IMR-90 (cell line): ENCODE data around the gene RUNDC1. TPM values are rescaled to one million over a fixed set of nuclear protein-coding genes. Genes with fewer than 3 reads are reported as not detected.

Source experiments
- ATAC-seq: fragments of 200-7000 bp; cut with Tn5 transposase; 2 replicates; pipeline ENCODE4 v1.9.1; 2020; ENCODE audit warnings: low read depth, mild to moderate bottlenecking, moderate library complexity
- BruUV-seq: library from RNA; stranded (reverse); fragments of 400-500 nt; replicated peaks from 2 replicates; lab custom pipeline; 2021; lab: Mats Ljungman, UMichigan
- CTCF ChIA-PET: fragments of 300-600 bp; formaldehyde crosslinking; extraction: SDS; loops from one replicate; lab custom pipeline; 2021; ENCODE audit warnings: antibody characterized with exemption; lab: Yijun Ruan, JAX
- POLR2A ChIA-PET: fragments of 300-600 bp; sonication (Branson Sonifier 250); formaldehyde crosslinking; loops from one replicate; lab custom pipeline; 2022; ENCODE audit warnings: antibody characterized with exemption; ENCODE audit not compliant: unreplicated experiment; lab: Charles Lee
- DNase-seq: peaks from one replicate; pipeline ENCODE4 v3.0.0; 2013
- H2AFZ ChIP-seq: replicated peaks from 2 replicates; pipeline ENCODE3; 2013; ENCODE audit warnings: low read length, mild to moderate bottlenecking; ENCODE audit not compliant: poor library complexity
- H2AK5ac ChIP-seq: 2 replicates; pipeline ENCODE4 v1.6.1; 2013; ENCODE audit warnings: low read depth, low read length, inconsistent platforms
- H2AK9ac ChIP-seq: replicated peaks from 2 replicates; pipeline ENCODE3; 2013; ENCODE audit warnings: mild to moderate bottlenecking, low read depth, low read length, moderate library complexity; ENCODE audit not compliant: poor library complexity
- H2BK120ac ChIP-seq: 2 replicates; pipeline ENCODE4 v1.6.1; 2013; ENCODE audit warnings: low read depth, low read length, inconsistent platforms
- H2BK15ac ChIP-seq: 3 replicates; pipeline ENCODE4 v1.6.1; 2013; ENCODE audit warnings: low read depth, low read length, inconsistent platforms
- H2BK20ac ChIP-seq: 2 replicates; pipeline ENCODE4 v1.6.1; 2013; ENCODE audit warnings: low read depth, mild to moderate bottlenecking, inconsistent platforms, low read length, moderate library complexity
- H2BK5ac ChIP-seq: 2 replicates; pipeline ENCODE4 v1.6.1; 2013; ENCODE audit warnings: mild to moderate bottlenecking, low read depth, low read length, inconsistent platforms; ENCODE audit not compliant: poor library complexity, severe bottlenecking
- H3K14ac ChIP-seq: replicated peaks from 2 replicates; pipeline ENCODE4 v1.6.1; 2013; ENCODE audit warnings: low read depth, low read length, inconsistent platforms
- H3K18ac ChIP-seq: 2 replicates; pipeline ENCODE4 v1.6.1; 2013; ENCODE audit warnings: low read depth, low read length, control low read depth
- H3K23ac ChIP-seq: 2 replicates; pipeline ENCODE4 v1.6.1; 2013; ENCODE audit warnings: low read depth, low read length, inconsistent platforms
- H3K27ac ChIP-seq: 2 replicates; pipeline ENCODE4 v1.5.1; 2013; ENCODE audit warnings: mild to moderate bottlenecking, control low read depth, low read length; ENCODE audit not compliant: insufficient read depth
- H3K27me3 ChIP-seq: 2 replicates; pipeline ENCODE4 v1.6.1; 2013; ENCODE audit warnings: low read length; ENCODE audit not compliant: control insufficient read depth, insufficient read depth
- H3K36me3 ChIP-seq: 2 replicates; pipeline ENCODE4 v1.6.1; 2013; ENCODE audit warnings: low read length, mixed read lengths; ENCODE audit not compliant: control insufficient read depth, insufficient read depth
- H3K4ac ChIP-seq: 2 replicates; pipeline ENCODE4 v1.6.1; 2013; ENCODE audit warnings: low read depth, low read length, inconsistent platforms
- H3K4me1 ChIP-seq: 2 replicates; pipeline ENCODE4 v1.6.1; 2013; ENCODE audit warnings: low read length, mixed read lengths; ENCODE audit not compliant: control insufficient read depth, insufficient read depth
- H3K4me2 ChIP-seq: 2 replicates; pipeline ENCODE4 v1.6.1; 2013; ENCODE audit warnings: low read depth, mild to moderate bottlenecking, control low read depth, low read length, moderate library complexity
- H3K4me3 ChIP-seq: 2 replicates; pipeline ENCODE4 v1.5.1; 2013; ENCODE audit warnings: low read depth, mild to moderate bottlenecking, control low read depth, low read length, moderate library complexity; ENCODE audit not compliant: insufficient read depth
- H3K56ac ChIP-seq: 2 replicates; pipeline ENCODE4 v1.6.1; 2013; ENCODE audit warnings: low read length, inconsistent platforms; ENCODE audit not compliant: insufficient read depth; ENCODE audit errors: extremely low read depth
- H3K79me1 ChIP-seq, 2 experiments: 2 replicates each; pipeline ENCODE4 v1.6.1; 2013; ENCODE audit warnings: low read length in 2 of 2, inconsistent platforms in 1 of 2, low read depth in 1 of 2
- H3K9ac ChIP-seq: 2 replicates; pipeline ENCODE4 v1.6.1; 2013; ENCODE audit warnings: low read depth, low read length, control low read depth
- H3K9me1 ChIP-seq: 2 replicates; pipeline ENCODE4 v1.6.1; 2013; ENCODE audit warnings: low read length, inconsistent platforms; ENCODE audit not compliant: insufficient read depth
- H3K9me3 ChIP-seq: 2 replicates; pipeline ENCODE4 v1.6.1; 2013; ENCODE audit warnings: low read length; ENCODE audit not compliant: control insufficient read depth, insufficient read depth
- H4K20me1 ChIP-seq: 2 replicates; pipeline ENCODE4 v1.6.1; 2013; ENCODE audit warnings: low read length, inconsistent platforms; ENCODE audit not compliant: insufficient read depth
- H4K5ac ChIP-seq: 2 replicates; pipeline ENCODE4 v1.6.1; 2013; ENCODE audit warnings: mild to moderate bottlenecking, low read depth, low read length, control low read depth
- H4K8ac ChIP-seq, 2 experiments: 2 replicates each; pipeline ENCODE4 v1.6.1; 2013; ENCODE audit warnings: low read depth in 2 of 2, low read length in 2 of 2, control low read depth in 1 of 2, inconsistent platforms in 1 of 2
- H4K91ac ChIP-seq: 2 replicates; pipeline ENCODE4 v1.6.1; 2013; ENCODE audit warnings: low read depth, low read length, inconsistent platforms; ENCODE audit not compliant: insufficient read depth
- BHLHE40 ChIP-seq: fragments of 150-350 bp; IDR thresholded peaks from 2 replicates; pipeline ENCODE4 v1.6.1; 2016; ENCODE audit warnings: mild to moderate bottlenecking, low read depth, low read length
- CEBPB ChIP-seq: IDR thresholded peaks from 2 replicates; pipeline ENCODE4 v1.6.1; 2012; ENCODE audit warnings: low read depth, low read length, improper control_type of control experiment
- CHD1 ChIP-seq: IDR thresholded peaks from 2 replicates; pipeline ENCODE4 v1.6.1; 2012; ENCODE audit warnings: low read depth, low read length, improper control_type of control experiment
- ELK1 ChIP-seq: fragments of 150-350 bp; IDR thresholded peaks from 2 replicates; pipeline ENCODE4 v1.6.1; 2016; ENCODE audit warnings: low read depth, mild to moderate bottlenecking, low read length, moderate library complexity, borderline replicate concordance
- FOS ChIP-seq: fragments of 150-350 bp; IDR thresholded peaks from 2 replicates; pipeline ENCODE4 v1.6.1; 2016; ENCODE audit warnings: low read depth, low read length
- MAFK ChIP-seq: IDR thresholded peaks from 2 replicates; pipeline ENCODE4 v1.6.1; 2012; ENCODE audit warnings: low read depth, low read length, improper control_type of control experiment
- MAZ ChIP-seq: IDR thresholded peaks from 2 replicates; pipeline ENCODE4 v1.6.1; 2012; ENCODE audit warnings: low read depth, mild to moderate bottlenecking, low read length, improper control_type of control experiment, moderate library complexity, borderline replicate concordance
- MXI1 ChIP-seq: IDR thresholded peaks from 2 replicates; pipeline ENCODE4 v1.6.1; 2012; ENCODE audit warnings: low read depth, mild to moderate bottlenecking, low read length, moderate library complexity, borderline replicate concordance
- NFE2L2 ChIP-seq: fragments of 150-350 bp; IDR thresholded peaks from 2 replicates; pipeline ENCODE4 v1.6.1; 2016; ENCODE audit warnings: low read depth, mild to moderate bottlenecking, low read length
- POLR2A ChIP-seq: IDR thresholded peaks from 2 replicates; pipeline ENCODE4 v1.6.1; 2012; ENCODE audit warnings: mild to moderate bottlenecking, low read depth, low read length
- RFX5 ChIP-seq: IDR thresholded peaks from 2 replicates; pipeline ENCODE4 v1.8.0; 2012; ENCODE audit warnings: low read depth, mild to moderate bottlenecking, low read length, moderate library complexity
- SMC3 ChIP-seq: fragments of 150-350 bp; IDR thresholded peaks from 2 replicates; pipeline ENCODE4 v1.6.1; 2016; ENCODE audit warnings: low read depth, mild to moderate bottlenecking, antibody characterized with exemption, low read length, moderate library complexity
- WGBS, 2 experiments: methylation state at CpG; one replicate each; pipeline versions ENCODE4 v1.1.5 to v1.1.7; 2013; ENCODE audit warnings: missing lambda C conversion rate in 2 of 2; ENCODE audit not compliant: insufficient read length in 1 of 2; ENCODE audit errors: extremely low coverage in 2 of 2; 5-methylcytosine and 5-hydroxymethylcytosine counted together
- dilution Hi-C: fragments of 300-500 bp; cut with HindIII; formaldehyde crosslinking; loops from one replicate; pipeline ENCODE4 v1.14.3; 2018; ENCODE audit warnings: low sequenced_read_pairs; ENCODE audit not compliant: unreplicated experiment
- in situ Hi-C: fragments of 300-500 bp; cut with MboI; formaldehyde crosslinking; loops from 3 replicates; pipeline ENCODE4 v1.14.3; 2019; ENCODE audit warnings: low sequenced_read_pairs, inconsistent platforms, mixed read lengths
- intact Hi-C: fragments of 100-400 bp; cut with micrococcal nuclease; formaldehyde crosslinking; loops from 2 replicates; pipeline ENCODE4 v1.10.0; 2022
- polyA plus RNA-seq, 3 experiments: library from polyadenylated mRNA; depleted of rRNA; stranded (reverse); fragments of >200 nt; gene quantifications; 2 replicates each; pipeline ENCODE4 v1.2.3, GENCODE V29; 2012; ENCODE audit warnings: low replicate concordance in 1 of 3
- total RNA-seq: library from RNA; depleted of rRNA; stranded (reverse); fragments of >200 nt; gene quantifications from 2 replicates; pipeline ENCODE4 v1.2.3, GENCODE V29; 2012

The RUNDC1 gene
- total and polyA plus RNA-seq, 2 of the 4 experiments (the other 2 are of a cell fraction): 7.0 to 7.9 TPM

- Histone ChIP-seq H2AK5ac (no peak overlapping the region), H3K27ac (no peak overlapping the region), H2BK15ac (no peak overlapping the region), H2AFZ (no peak overlapping the region), H3K4me3 (no peak overlapping the region), H2BK120ac (no peak overlapping the region), H3K9me3 (no peaks in the 10 kb centered on the region), H3K27me3 (peaks cover 4% of the 10 kb centered on the region; the same call in 1 of the 2 replicates), H3K4me2 (no peak overlapping the region), H3K56ac (no peak overlapping the region), H3K23ac (no peak overlapping the region), H4K8ac (no peak overlapping the region), H3K9ac (no peak overlapping the region), H4K20me1 (no peaks in the 10 kb centered on the region), H2BK5ac (no peak overlapping the region), H3K18ac (no peak overlapping the region), H4K91ac (no peak overlapping the region), H3K79me1 (no peaks in the 10 kb centered on the region; a peak in 1 of 4 replicates), H3K36me3 (no peaks in the 10 kb centered on the region), H3K4ac (no peak overlapping the region), H2AK9ac (no peak overlapping the region), H3K9me1 (no peaks in the 10 kb centered on the region; the same call in 1 of the 2 replicates), H3K14ac (no peak overlapping the region), H3K4me1 (peaks cover 4% of the 10 kb centered on the region; the same call in 1 of the 2 replicates), H2BK20ac (no peak overlapping the region), H4K5ac (no peak overlapping the region)
- POLR2A ChIA-PET: no interaction called here
- in situ Hi-C loops: loop anchor here (5.0 kb wide), 1 partner anchor 145 kb away; the partner anchor contains the start of gene NBR1
- 92% methylated on average over 2 of the region's 9 CpGs; no CpG with 5 or more reads in 1 of the 2 experiments for WGBS, 2 experiments
- no TSS peak for BruUV-seq
- CTCF ChIA-PET: no interaction called here
- TF ChIP-seq BHLHE40: no peak
- no peak for TF ChIP-seq MXI1
- TF ChIP-seq MAFK: no peak
- no peak for TF ChIP-seq ELK1
- TF ChIP-seq SMC3: no peak
- no peak for TF ChIP-seq CHD1
- no peak for TF ChIP-seq RFX5
- TF ChIP-seq FOS: no peak
- no peak for TF ChIP-seq MAZ
- TF ChIP-seq NFE2L2: no peak
- TF ChIP-seq POLR2A: no peak
- no peak for TF ChIP-seq CEBPB
- ATAC-seq (no peak), DNase-seq (no peak)
- intact Hi-C loops: loop anchor here (2.0 kb wide), 1 partner anchor 311 kb away; no protein-coding TSS in a partner anchor
- dilution Hi-C loops: no loop called here
Measured at GRCh38 chr17:43027091-43028032, 47.0 kb downstream of the RUNDC1 start.
